Measurements from ENCODE around the gene MAPRE2. TPM values are rescaled to one million over a fixed set of nuclear protein-coding genes. Genes with fewer than 3 reads are reported as not detected.

The MAPRE2 gene
- total RNA-seq, 1 donor from 2014 or later = 14.8 TPM

DNA sequence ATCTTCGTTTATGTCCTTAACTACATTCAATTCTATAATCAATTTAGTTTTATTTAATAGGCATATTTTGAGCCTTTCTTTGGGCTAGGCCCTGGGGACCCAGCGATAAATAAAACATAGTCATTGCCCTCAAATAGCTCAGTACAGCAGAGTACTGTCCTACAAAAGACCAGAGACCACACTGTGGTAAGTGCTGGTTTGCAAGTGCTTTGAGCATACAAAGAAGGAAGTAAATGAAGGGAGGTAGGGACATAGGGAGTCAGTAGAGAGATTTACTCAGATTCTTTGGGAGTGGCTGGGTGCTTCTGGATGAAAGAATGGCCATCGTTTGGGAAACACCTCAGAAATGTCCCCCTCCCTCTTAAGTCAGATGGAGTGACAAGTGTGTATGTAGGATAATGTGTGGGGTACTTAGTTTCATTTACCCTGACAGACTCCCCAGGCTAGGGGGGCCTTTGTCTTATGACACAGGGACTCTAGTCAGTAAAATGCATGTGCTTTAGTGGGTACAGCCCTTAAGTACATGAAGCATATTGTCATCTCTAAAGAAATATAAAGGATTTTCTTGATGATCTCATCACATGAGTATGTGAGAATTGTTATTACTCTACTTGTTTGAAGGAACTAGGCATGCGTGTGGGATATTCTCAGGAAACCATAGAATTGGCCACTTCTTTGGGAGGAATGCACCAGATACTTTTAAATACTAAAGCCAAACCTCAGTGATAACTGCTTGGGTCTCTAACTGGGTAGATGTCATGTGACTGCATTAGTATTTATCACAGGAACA is 35.1 kb downstream of the MAPRE2 start:
- peak; percentile 32 for DNase-seq (ENCODE audit: low read depth)
- TF ChIP-seq, protein P1, sequence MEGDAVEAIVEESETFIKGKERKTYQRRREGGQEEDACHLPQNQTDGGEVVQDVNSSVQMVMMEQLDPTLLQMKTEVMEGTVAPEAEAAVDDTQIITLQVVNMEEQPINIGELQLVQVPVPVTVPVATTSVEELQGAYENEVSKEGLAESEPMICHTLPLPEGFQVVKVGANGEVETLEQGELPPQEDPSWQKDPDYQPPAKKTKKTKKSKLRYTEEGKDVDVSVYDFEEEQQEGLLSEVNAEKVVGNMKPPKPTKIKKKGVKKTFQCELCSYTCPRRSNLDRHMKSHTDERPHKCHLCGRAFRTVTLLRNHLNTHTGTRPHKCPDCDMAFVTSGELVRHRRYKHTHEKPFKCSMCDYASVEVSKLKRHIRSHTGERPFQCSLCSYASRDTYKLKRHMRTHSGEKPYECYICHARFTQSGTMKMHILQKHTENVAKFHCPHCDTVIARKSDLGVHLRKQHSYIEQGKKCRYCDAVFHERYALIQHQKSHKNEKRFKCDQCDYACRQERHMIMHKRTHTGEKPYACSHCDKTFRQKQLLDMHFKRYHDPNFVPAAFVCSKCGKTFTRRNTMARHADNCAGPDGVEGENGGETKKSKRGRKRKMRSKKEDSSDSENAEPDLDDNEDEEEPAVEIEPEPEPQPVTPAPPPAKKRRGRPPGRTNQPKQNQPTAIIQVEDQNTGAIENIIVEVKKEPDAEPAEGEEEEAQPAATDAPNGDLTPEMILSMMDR (conservative IDR thresholded peaks at IDR 0.05; ENCODE audit: low read depth, low read length) = no peak

DNA sequence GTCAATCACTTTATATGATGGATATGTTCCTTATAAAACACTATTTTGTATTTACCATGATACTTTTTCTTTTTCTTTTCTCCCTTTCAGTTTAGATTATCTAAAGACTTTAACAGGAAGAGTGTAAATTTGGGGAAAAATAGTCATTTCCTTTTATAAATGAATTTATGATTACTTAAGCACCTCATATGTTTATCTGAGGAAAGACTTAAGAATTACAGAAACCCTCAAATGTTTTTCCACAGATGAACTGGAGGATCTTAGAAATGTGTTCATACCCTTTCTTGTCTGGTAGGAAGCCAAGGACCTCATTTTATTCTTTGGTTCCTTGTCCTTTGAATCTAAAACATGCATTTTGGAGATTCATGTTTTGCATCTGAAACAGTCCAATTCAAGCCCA is 36.7 kb downstream of the MAPRE2 start:
- TF ChIP-seq, protein P1 (conservative IDR thresholded peaks at IDR 0.05; ENCODE audit: low read depth, low read length) = no peak
- no peak overlapping the region for H3K4me3 ChIP-seq (ENCODE audit: low read depth, low read length)
- DNase-seq (ENCODE audit: low read depth) = no peak

More for the DNA sequence above, 35.1 kb downstream of the MAPRE2 start:
- no peak overlapping the region for H3K4me3 ChIP-seq (ENCODE audit: low read depth, low read length)

DNA sequence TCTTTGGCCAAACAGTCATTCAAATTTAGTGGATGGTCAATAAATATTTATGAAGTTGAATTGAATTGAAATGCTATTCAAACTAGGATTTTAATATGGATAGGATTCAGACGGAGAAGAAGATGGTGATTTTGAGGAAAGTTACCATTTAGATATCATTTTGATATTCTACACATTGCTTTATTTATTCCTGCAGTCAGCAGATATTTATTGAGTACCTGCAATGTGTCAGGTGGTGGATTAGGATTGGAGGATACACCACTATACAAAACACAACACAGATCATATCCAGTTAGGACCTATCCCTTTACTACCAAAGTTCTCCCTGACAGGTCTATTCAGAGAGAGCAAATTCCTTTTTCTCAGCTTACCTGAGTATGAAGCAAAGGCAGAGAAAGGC is 38.8 kb downstream of the MAPRE2 start:
- TF ChIP-seq, protein P1 (conservative IDR thresholded peaks at IDR 0.05; ENCODE audit: low read depth, low read length) = no peak
- DNase-seq (ENCODE audit: low read depth) = no peak
- H3K4me3 ChIP-seq (ENCODE audit: low read depth, low read length) = no peak overlapping the region

GRCh38 chr18:35083174-35083712 is 42.0 kb downstream of the MAPRE2 start:
- TF ChIP-seq, protein P1 (conservative IDR thresholded peaks at IDR 0.05; ENCODE audit: low read depth, low read length) = no peak
- no peak overlapping the region for H3K4me3 ChIP-seq (ENCODE audit: low read depth, low read length)
- DNase-seq (ENCODE audit: low read depth) = no peak

- no peak for DNase-seq (ENCODE audit: low read depth)
These were observed 43.6 kb downstream of the MAPRE2 start for GRCh38 chr18:35084494-35085449.

More at GRCh38 chr18:35084494-35085449, 43.6 kb downstream of the MAPRE2 start:
- no peak overlapping the region for H3K4me3 ChIP-seq (ENCODE audit: low read depth, low read length)
- TF ChIP-seq, protein P1 (conservative IDR thresholded peaks at IDR 0.05; ENCODE audit: low read depth, low read length) = no peak
